Measurements from ENCODE around the gene ARHGAP32. TPM values are rescaled to one million over a fixed set of nuclear protein-coding genes. Genes with fewer than 3 reads are reported as not detected.
"Not testable (repeated sequence)": the region's sequence is repeated elsewhere in the genome, so short reads cannot be mapped to it uniquely, and the experiment has no call there.

ARHGAP32 gene
- polyA plus RNA-seq, 4 donors, result 17.0 to 19.2 (median 18.0) TPM

- no peak for DNase-seq (ENCODE audit: low read depth in 4 of 4, low spot score in 3 of 4)
These were observed 12.2 kb upstream of the ARHGAP32 start for GRCh38 chr11:129204150-129204838.

DNA sequence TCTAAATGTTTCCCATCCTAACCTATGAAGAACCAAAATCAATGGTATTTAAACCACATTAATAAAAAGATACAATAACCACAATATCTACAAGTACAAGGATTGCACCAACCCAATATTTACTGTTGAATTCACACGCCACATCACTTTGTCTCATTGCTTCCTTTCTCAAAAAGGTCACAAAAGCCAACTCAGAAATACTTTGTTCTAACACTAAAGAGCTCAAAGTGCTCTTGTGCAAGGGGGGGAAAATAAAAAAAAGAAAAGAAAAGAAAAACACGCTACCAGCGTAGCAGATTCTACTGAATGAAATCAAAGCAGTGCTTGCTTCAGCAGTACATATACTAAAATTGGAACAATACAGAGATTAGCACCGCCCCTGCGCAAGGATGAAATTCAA lies 10.5 kb upstream of the ARHGAP32 start:
- DNase-seq (ENCODE audit: low read depth in 4 of 4, low spot score in 3 of 4), result no peak

- DNase-seq (ENCODE audit: low read depth in 4 of 4, low spot score in 3 of 4), result no peak
These were observed 3.6 kb upstream of the ARHGAP32 start for GRCh38 chr11:129195682-129196081.

DNA sequence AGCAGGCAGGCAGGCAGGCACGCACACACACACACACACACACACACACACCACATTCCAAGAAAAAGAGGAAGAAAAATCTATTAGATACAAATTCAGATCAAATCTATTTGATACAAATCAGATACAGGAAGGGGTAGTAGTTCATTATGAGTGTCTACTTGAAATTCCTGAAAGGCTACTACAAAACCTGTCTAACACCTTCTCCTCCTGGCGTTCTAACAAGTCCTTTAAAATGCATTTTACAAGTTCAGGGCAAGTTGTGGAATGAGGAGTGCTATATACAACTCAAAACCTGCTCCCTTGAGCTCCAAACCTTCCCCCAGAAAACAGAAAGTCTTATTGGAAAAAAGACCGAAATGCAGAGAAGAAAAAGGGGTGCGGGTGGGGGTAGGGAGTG lies 476 bp downstream of the ARHGAP32 start:
- DNase-seq (ENCODE audit: low read depth in 4 of 4, low spot score in 3 of 4), result no peak

DNA sequence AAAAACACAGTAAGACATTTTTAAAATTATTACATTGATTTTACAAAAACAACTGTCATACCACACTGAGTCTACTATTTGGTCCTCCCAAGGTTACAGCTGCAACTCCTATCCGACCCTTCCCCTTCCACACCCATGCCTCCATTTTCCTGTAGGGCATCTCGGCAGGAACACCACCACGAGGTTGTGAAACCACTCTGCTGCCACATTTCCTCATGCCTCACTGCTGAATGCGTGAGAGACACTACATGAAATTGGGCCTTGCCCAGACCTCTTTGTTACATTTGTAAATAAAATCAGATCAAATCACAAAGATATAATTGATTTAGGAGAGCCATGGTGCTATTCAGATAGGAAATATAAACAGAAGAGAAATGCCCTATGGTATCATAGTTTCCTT lies 2.0 kb downstream of the ARHGAP32 start:
- DNase-seq (ENCODE audit: low read depth in 4 of 4, low spot score in 3 of 4), result no peak

DNA sequence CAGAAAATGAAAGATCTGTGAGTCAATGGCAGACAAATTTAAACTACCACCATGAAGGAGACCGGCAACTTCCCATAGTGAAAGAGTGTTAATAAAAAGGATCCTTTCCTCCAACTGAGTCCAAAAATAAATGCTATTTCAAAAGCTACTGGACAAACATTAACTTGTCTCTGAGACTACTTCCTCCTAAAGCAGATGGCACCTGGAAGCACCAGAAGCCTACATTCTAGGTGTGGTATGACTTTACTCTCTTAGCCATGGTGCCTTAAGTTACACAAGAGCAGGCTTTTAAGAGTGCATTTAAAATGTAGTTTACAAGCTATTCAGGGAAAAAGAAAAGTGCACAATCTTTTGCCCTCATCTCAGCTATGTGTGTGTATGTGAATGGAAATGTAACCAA lies 2.5 kb downstream of the ARHGAP32 start:
- no peak for DNase-seq (ENCODE audit: low read depth in 4 of 4, low spot score in 3 of 4)

GRCh38 chr11:129185082-129185481 lies 7.0 kb downstream of the ARHGAP32 start:
- not testable (repeated sequence) for DNase-seq (ENCODE audit: low read depth in 4 of 4, low spot score in 3 of 4)

- DNase-seq (ENCODE audit: low read depth in 4 of 4, low spot score in 3 of 4), result no peak
These were observed 7.5 kb downstream of the ARHGAP32 start for GRCh38 chr11:129184581-129184980.

DNA sequence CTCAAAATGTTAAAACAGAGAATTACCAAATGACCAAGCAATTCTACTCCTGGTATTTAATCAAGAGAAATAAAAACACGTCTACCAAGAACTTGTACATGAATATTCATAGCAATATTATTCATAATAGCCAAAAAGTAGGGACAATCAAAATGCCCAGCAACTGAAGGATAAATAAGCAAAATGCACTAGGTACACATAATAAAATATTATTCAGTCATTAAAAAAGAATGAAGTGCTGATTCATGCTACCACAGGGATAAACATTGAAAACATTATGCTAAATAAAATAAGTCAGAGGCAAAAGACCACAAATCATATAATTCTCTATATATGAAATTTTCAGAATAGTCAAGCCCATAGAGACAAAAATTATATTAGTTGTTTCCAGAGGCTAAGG lies 24.8 kb downstream of the ARHGAP32 start:
- no peak for DNase-seq (ENCODE audit: low read depth in 4 of 4, low spot score in 3 of 4)

- DNase-seq (ENCODE audit: low read depth in 4 of 4, low spot score in 3 of 4), result no peak
These were observed 28.4 kb downstream of the ARHGAP32 start for GRCh38 chr11:129163714-129164164.

DNA sequence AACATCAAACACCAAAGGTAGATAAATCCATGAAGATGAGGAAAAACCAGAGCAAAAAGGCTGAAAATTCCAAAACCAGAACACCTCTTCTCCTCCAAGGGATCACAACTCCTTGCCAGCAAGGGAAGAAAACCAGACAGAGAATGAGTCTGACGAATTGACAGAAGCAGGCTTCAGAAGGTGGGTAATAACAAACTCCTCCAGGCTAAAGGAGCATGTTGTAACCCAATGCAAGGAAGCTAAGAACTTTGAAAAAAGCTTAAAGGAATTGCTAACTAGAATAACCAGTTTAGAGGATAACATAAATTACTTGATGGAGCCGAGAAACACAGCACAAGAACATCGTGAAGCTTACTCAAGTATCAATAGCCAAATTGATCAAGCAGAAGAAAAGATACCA lies 35.0 kb downstream of the ARHGAP32 start:
- DNase-seq (ENCODE audit: low read depth in 4 of 4, low spot score in 3 of 4), result not testable (repeated sequence)

DNA sequence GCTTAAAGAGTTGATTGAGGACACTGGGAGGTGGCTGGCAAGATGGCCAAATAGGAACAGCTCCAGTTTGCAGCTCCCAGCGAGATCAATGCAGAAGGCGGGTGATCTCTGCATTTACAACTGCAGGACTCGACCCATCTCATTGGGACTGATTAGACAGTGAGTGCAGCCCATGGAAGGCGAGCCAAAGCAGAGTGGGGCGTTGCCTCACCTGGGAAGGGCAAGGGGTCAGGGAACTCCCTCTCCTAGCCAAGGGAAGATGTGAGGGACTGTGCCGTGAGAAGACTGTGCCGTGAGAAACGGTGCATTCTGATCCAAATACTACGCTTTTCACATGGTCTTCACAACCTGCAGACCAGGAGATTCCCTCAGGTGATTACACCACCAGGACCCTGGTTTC lies 36.4 kb downstream of the ARHGAP32 start:
- no peak for DNase-seq (ENCODE audit: low read depth in 4 of 4, low spot score in 3 of 4)

DNA sequence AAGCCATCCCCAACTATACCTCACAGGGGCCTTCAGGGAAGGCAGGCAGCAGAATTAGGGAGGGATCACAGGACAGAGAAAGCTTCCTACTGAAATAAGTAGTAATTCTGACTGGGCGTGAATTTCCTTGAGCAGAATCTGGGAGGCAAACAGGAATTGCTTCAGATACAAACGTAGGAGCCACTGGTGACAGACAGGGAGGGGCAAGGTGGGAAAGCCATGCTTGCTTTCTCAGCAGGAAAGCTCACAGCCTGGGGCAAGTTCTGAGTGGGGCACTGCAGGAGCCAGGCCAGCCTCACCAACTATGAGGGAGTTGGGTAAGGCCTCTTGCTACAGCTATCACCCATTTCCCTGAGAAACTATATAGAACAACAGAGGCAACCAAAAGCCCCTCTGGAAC lies 43.6 kb downstream of the ARHGAP32 start:
- no peak for DNase-seq (ENCODE audit: low read depth in 4 of 4, low spot score in 3 of 4)

- no peak for DNase-seq (ENCODE audit: low read depth in 4 of 4, low spot score in 3 of 4)
These were observed 45.9 kb downstream of the ARHGAP32 start for GRCh38 chr11:129146191-129146590.

- no peak for DNase-seq (ENCODE audit: low read depth in 4 of 4, low spot score in 3 of 4)
These were observed 46.8 kb downstream of the ARHGAP32 start for GRCh38 chr11:129145276-129145675.

GRCh38 chr11:129144256-129144655 lies 47.9 kb downstream of the ARHGAP32 start:
- no peak for DNase-seq (ENCODE audit: low read depth in 4 of 4, low spot score in 3 of 4)

GRCh38 chr11:129143335-129143734 lies 48.8 kb downstream of the ARHGAP32 start:
- DNase-seq (ENCODE audit: low read depth in 4 of 4, low spot score in 3 of 4), result no peak

DNA sequence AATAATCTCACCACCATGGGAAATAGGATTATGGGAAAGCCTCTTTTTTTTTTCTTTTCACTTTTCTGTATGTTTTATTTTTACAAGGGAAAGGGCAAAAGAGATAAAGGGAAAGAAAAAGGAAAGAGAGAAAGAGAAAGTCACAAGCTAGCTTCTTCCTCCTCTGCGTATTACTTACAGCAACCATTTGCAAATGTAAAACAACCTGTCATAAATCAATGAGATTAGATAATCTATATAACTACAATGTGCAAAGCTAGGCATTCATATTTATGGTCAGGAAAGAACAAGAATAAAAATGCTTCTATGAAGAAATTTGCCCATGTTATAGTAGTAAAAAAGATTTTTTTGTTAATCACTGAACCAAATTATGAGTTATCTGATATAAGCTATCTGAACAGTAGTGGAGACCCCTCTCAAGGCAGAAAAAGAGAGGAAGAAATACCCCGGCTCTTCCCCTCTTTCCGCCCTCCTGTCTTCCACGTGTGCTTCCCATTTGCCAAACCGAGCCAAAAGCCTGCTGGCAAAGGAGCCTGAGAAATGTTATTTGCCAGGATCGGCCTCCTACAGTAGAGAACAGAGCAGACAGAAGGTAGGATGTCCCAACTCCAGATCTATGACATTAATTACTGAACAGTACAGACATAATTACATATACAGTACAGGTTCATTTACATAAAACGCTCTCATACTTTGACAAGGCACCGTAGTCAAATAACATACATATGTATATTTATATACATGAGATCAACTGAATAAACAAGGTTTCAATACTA lies 50.2 kb downstream of the ARHGAP32 start:
- no peak for DNase-seq (ENCODE audit: low read depth in 4 of 4, low spot score in 3 of 4)

DNA sequence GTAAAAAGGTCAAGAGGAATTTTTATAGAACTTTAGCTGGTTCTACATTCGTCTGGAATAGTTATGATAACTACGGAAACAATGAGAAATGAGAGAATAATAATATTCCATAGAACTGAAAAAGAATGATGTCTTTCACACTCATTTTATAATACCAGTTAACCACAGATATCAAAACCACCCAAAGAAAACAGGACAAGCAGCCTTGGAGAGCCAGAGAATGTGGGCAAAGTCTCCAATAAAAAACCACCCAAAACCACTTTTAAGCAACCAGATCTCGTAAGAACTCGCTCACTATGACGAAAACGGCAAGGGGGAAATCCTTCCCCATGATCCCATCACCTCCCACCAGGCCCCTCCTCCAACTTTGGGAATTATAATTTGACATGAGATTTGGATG lies 60.8 kb downstream of the ARHGAP32 start:
- no peak for DNase-seq (ENCODE audit: low read depth in 4 of 4, low spot score in 3 of 4)

DNA sequence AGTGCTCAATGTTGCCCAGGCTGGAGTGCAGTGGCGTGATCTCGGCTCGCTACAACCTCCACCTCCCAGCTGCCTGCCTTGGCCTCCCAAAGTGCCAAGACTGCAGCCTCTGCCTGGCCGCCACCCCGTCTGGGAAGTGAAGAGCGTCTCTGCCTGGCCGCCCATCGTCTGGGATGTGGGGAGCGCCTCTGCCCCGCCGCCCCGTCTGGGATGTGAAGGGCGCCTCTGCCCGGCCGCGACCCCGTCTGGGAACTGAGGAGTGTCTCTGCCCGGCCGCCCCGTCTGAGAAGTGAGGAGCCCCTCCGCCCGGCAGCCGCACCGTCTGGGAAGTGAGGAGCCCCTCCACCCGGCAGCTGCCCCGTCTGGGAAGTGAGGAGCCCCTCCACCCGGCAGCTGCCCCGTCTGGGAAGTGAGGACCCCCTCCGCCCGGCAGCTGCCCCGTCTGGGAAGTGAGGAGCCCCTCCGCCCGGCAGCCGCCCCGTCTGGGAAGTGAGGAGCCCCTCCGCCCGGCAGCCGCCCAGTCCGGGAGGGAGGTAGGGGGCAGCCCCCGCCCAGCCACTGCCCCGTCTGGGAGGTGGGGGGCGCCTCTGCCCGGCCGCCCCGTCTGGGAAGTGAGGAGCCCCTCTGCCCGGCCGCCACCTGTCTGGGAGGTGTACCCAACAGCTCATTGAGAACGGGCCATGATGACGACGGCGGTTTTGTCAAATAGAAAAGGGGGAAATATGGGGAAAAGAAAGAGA lies 63.1 kb downstream of the ARHGAP32 start:
- DNase-seq (ENCODE audit: low read depth in 4 of 4, low spot score in 3 of 4), result not testable (repeated sequence)

DNA sequence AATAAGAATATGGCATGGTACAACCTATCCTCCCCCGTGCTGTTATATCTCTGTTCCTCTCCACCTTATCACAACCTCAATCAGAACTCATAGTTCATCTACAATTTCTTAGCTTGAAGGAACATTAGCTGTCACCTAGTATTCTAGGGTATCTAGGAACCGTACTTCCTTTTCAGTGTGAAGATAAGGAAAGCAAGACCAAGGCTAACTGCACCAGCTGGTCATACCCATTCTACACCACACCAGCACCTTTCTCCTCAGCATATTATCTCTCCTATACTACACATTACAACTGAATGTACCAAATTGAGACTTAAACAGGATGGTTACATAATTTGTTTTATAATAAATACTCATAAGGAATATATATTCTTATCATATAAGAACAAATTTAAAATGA lies 73.1 kb downstream of the ARHGAP32 start:
- DNase-seq (ENCODE audit: low read depth in 4 of 4, low spot score in 3 of 4), result no peak
